Activated naive CD4-positive, alpha-beta T cell treated with anti-CD3 and anti-CD28 coated beads, Interleukin-2, amount 10 ng/mL, durations not matched to agents 7 days and 5 days (primary cell): Measurements from ENCODE around the gene SLC16A12.
"Not testable (repeated sequence)": the region's sequence is repeated elsewhere in the genome, so short reads cannot be mapped to it uniquely, and the experiment has no call there.

Source experiments
- CTCF ChIA-PET: fragments of 350-600 bp; sonication (Branson Sonifier 250); formaldehyde crosslinking; loops from one replicate; lab custom pipeline; 2021; ENCODE audit warnings: antibody characterized with exemption; lab: Charles Lee
- DNase-seq: peaks from one replicate; pipeline ENCODE4 v3.0.0-alpha.2; 2020
- H3K27ac Mint-ChIP-seq: one replicate; pipeline ENCODE4 v1.8.0; 2021; ENCODE audit warnings: mild to moderate bottlenecking, moderate library complexity, mixed read lengths
- H3K27me3 Mint-ChIP-seq: one replicate; pipeline ENCODE4 v1.8.0; 2021; ENCODE audit warnings: mild to moderate bottlenecking, mixed read lengths
- H3K36me3 Mint-ChIP-seq: one replicate; pipeline ENCODE4 v1.8.0; 2021; ENCODE audit warnings: mixed read lengths
- H3K4me1 Mint-ChIP-seq: one replicate; pipeline ENCODE4 v1.8.0; 2021; ENCODE audit warnings: mixed read lengths
- H3K4me3 Mint-ChIP-seq: one replicate; pipeline ENCODE4 v1.8.0; 2021; ENCODE audit warnings: mild to moderate bottlenecking, moderate library complexity, mixed read lengths
- H3K9me3 Mint-ChIP-seq: one replicate; pipeline ENCODE4 v1.8.0; 2021; ENCODE audit warnings: mixed read lengths

SLC16A12 gene

GRCh38 chr10:89534826-89535166, 598 bp downstream of the SLC16A12 start:
- peaks cover 14% of the 10 kb centered on the region for H3K4me1 Mint-ChIP-seq
- H3K4me3 Mint-ChIP-seq: no peak overlapping the region
- peaks cover 66% of the 10 kb centered on the region for H3K27me3 Mint-ChIP-seq
- no peaks in the 10 kb centered on the region for H3K36me3 Mint-ChIP-seq
- no peaks in the 10 kb centered on the region for H3K9me3 Mint-ChIP-seq
- DNase-seq: no peak
- CTCF ChIA-PET: no interaction called here
- H3K27ac Mint-ChIP-seq: no peak overlapping the region

DNA sequence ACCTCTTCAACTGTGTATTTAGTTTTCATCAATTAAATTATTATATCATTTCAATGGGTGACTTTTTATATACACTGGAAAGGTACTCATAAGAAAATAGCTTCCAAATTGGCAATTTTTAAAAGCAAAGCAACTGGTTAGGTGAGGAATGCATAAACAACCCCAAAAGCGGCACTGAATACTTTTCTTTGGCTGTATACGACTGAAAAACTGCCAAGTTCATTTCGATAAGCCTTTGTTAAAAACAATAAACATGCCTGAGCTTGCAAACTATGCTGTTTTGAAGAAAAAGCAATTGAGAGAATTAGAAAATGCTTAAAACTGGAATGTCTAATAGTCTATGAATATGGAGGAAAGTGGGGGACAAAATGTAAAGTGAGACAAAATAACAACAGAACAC, 2.9 kb downstream of the SLC16A12 start:
- no peaks in the 10 kb centered on the region for H3K9me3 Mint-ChIP-seq
- no peaks in the 10 kb centered on the region for H3K36me3 Mint-ChIP-seq
- peaks cover 14% of the 10 kb centered on the region for H3K4me1 Mint-ChIP-seq
- H3K27me3 Mint-ChIP-seq: peaks cover 65% of the 10 kb centered on the region
- H3K4me3 Mint-ChIP-seq: no peak overlapping the region
- H3K27ac Mint-ChIP-seq: no peak overlapping the region
- DNase-seq: no peak
- CTCF ChIA-PET: interaction anchor here (0.6 kb wide), 1 partner anchor 910 kb away, joined by 5 read pairs; no protein-coding TSS in a partner anchor

GRCh38 chr10:89531359-89531758, 4.0 kb downstream of the SLC16A12 start:
- Mint-ChIP-seq H3K27me3 (peaks cover 55% of the 10 kb centered on the region), H3K4me3 (no peak overlapping the region), H3K4me1 (peaks cover 13% of the 10 kb centered on the region), H3K9me3 (no peaks in the 10 kb centered on the region), H3K36me3 (no peaks in the 10 kb centered on the region), H3K27ac (no peak overlapping the region)
- no peak for DNase-seq
- CTCF ChIA-PET: no interaction called here

DNA sequence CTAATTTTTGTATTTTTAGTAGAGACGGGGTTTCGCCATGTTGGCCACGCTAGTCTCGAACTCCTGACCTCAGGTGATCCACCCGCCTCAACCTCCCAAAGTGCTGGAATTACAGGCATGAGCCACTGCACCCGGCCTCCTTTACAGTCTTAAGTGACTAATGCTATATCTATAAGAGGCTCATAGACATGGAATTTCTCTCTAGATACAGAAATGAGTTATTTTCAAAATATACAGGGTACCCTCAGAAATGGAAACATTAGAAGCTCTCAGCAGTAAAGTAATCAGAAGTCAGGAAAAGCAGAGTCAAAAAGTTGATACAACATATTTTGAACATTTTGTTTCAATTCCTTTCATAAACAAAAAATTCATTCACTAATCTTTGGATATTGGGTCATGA, 5.7 kb downstream of the SLC16A12 start:
- H3K27me3 Mint-ChIP-seq: peaks cover 38% of the 10 kb centered on the region
- CTCF ChIA-PET, H3K27ac Mint-ChIP-seq, H3K4me3 Mint-ChIP-seq, H3K9me3 Mint-ChIP-seq, H3K36me3 Mint-ChIP-seq, DNase-seq, H3K4me1 Mint-ChIP-seq: not testable (repeated sequence)

GRCh38 chr10:89526358-89526757, 9.0 kb downstream of the SLC16A12 start:
- Mint-ChIP-seq H3K4me3 (no peak overlapping the region), H3K9me3 (no peaks in the 10 kb centered on the region), H3K36me3 (no peaks in the 10 kb centered on the region), H3K4me1 (no peaks in the 10 kb centered on the region), H3K27ac (no peak overlapping the region), H3K27me3 (peaks cover 11% of the 10 kb centered on the region)
- DNase-seq: no peak
- CTCF ChIA-PET: interaction anchor here (0.7 kb wide), 1 partner anchor 35 kb away, joined by 3 read pairs; no protein-coding TSS in a partner anchor

DNA sequence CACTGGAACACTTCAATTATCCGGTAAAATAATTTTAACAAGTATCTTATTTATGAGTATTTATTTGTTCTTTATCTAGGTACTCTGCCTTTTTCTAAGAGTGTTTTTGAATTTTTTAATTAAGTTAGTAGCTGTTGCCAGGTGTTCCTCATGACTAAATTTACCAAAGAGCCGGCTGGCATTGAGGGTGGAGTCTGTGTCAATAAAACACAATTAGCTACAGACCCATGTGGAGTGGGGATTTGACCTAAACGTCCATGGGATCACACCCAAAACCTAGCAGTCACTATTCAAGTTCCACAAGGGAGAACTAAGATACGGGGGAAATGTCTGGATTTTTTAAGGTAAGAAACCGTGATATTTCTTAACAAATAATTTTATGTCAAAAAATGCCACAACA, 9.8 kb downstream of the SLC16A12 start:
- H3K4me3 Mint-ChIP-seq: no peak overlapping the region
- no peak for DNase-seq
- H3K27ac Mint-ChIP-seq: no peak overlapping the region
- H3K4me1 Mint-ChIP-seq: no peaks in the 10 kb centered on the region
- H3K9me3 Mint-ChIP-seq: no peaks in the 10 kb centered on the region
- H3K36me3 Mint-ChIP-seq: no peaks in the 10 kb centered on the region
- CTCF ChIA-PET: interaction anchor here (0.7 kb wide), 1 partner anchor 36 kb away, joined by 3 read pairs; no protein-coding TSS in a partner anchor
- peaks cover 11% of the 10 kb centered on the region for H3K27me3 Mint-ChIP-seq

DNA sequence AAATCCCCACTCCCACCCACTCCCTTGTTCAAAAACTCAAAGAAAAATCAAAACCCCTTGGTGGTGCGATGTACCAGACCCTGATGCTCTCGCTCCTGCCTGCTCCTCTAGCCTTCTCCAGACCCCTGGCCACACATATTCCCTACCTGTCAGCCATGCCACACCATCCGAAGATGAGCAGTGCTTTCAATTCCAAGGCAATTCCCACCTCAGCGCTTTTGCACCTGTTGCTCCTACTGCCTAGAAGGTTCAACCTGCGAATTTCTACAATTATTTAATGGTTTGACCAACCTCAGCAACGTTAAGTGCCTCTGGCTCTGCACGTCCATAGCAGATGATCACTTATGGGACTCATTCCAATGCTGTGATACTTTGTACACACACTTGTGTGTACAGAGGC, 11.1 kb downstream of the SLC16A12 start:
- Mint-ChIP-seq H3K27me3 (peaks cover 11% of the 10 kb centered on the region), H3K9me3 (no peaks in the 10 kb centered on the region), H3K27ac (no peak overlapping the region), H3K36me3 (no peaks in the 10 kb centered on the region), H3K4me3 (no peak overlapping the region), H3K4me1 (no peaks in the 10 kb centered on the region)
- CTCF ChIA-PET: no interaction called here
- DNase-seq: no peak

DNA sequence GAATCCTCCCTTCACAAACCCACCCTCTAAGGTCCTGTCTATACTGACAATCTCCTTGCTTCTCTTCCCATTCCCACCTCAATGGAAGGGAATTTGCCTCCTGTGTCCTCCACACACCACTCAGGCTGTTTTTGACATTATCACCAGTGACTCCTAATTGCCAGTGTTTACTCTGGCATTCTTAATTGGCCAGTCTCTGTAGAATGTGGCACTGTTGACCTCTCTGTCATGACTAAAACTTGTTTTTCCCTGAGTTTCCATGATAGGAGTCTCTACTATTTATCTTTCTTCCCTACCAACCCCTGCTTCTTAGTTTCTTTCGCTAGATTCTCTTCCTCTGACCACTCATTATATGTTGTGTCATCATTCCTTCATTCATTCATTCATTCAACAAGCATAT, 12.1 kb downstream of the SLC16A12 start:
- H3K9me3 Mint-ChIP-seq: no peaks in the 10 kb centered on the region

DNA sequence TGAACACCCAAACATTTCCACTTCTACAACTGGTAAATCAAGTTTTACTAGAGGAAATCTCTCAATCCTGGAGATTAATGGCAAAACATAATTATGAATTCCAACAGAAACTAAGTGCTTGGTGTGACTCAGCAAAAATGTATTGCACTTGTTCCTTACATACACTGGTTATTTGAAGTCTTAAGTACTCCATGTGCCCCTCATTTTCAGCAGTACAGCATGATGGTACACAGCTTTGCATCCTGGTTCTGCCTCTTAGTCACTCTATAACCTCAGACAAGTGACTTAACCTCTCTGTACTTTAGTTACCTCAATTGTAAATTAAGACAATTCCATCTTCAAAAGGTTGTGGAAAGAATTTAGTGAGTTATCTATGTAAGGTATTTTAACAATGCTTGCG, 12.9 kb downstream of the SLC16A12 start:
- H3K27ac Mint-ChIP-seq: no peak overlapping the region
- DNase-seq: no peak
- CTCF ChIA-PET: no interaction called here
- no peaks in the 10 kb centered on the region for H3K9me3 Mint-ChIP-seq
- H3K4me3 Mint-ChIP-seq: no peak overlapping the region
- H3K36me3 Mint-ChIP-seq: no peaks in the 10 kb centered on the region
- no peaks in the 10 kb centered on the region for H3K4me1 Mint-ChIP-seq
- H3K27me3 Mint-ChIP-seq: peaks cover 8% of the 10 kb centered on the region

More for the DNA sequence above, 12.1 kb downstream of the SLC16A12 start:
- no peaks in the 10 kb centered on the region for H3K4me1 Mint-ChIP-seq
- CTCF ChIA-PET: no interaction called here
- no peak overlapping the region for H3K27ac Mint-ChIP-seq
- H3K27me3 Mint-ChIP-seq: peaks cover 9% of the 10 kb centered on the region
- DNase-seq: no peak
- no peaks in the 10 kb centered on the region for H3K36me3 Mint-ChIP-seq
- H3K4me3 Mint-ChIP-seq: no peak overlapping the region

DNA sequence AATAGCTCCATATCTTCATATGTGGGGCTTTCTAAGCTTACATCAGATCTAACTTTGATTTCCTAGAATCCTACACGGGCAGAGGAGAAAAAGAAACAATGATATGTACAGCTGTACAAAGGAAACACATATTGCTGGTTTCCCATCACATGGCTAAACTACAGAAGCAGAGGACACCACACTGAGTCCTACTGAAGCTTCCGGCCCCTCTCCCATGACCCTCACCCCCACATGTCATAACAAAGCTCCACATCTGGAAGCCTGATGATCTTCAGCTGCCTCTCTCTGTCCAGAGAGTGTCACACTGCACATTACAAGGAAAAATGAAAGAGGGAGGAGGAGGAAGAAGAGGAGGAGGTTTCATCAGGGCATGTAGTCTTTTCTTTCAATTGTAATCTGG, 14.0 kb downstream of the SLC16A12 start:
- Mint-ChIP-seq H3K27ac (no peak overlapping the region), H3K4me1 (no peaks in the 10 kb centered on the region), H3K36me3 (no peaks in the 10 kb centered on the region), H3K9me3 (no peaks in the 10 kb centered on the region), H3K4me3 (no peak overlapping the region), H3K27me3 (peaks cover 7% of the 10 kb centered on the region)
- CTCF ChIA-PET: no interaction called here
- DNase-seq: no peak

DNA sequence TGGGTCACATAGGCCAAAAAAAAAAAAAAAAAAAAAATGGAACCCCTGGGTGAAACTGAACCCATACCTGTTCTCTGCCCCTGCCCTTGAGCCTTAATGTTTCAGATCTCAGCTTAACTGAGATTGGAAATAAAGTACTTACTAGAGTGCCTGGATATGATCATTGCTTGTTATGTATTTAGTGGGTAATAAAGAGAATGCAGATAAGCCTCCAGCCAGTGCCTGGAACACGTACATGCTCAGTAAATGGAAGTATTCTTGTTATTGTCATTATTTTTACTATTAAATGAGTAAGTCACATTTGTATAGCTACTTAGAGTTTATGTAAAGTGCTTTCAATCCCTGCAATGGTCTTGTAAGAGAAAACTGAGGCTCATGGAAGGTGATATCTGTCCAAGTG, 14.7 kb downstream of the SLC16A12 start:
- no peaks in the 10 kb centered on the region for H3K9me3 Mint-ChIP-seq
- H3K27ac Mint-ChIP-seq: no peak overlapping the region
- no peak overlapping the region for H3K4me3 Mint-ChIP-seq
- CTCF ChIA-PET: no interaction called here
- no peak for DNase-seq
- H3K27me3 Mint-ChIP-seq: peaks cover 7% of the 10 kb centered on the region
- no peaks in the 10 kb centered on the region for H3K36me3 Mint-ChIP-seq
- no peaks in the 10 kb centered on the region for H3K4me1 Mint-ChIP-seq

- Mint-ChIP-seq H3K4me3 (no peak overlapping the region), H3K4me1 (no peaks in the 10 kb centered on the region), H3K36me3 (no peaks in the 10 kb centered on the region), H3K9me3 (no peaks in the 10 kb centered on the region), H3K27me3 (peaks cover 4% of the 10 kb centered on the region), H3K27ac (no peak overlapping the region)
- DNase-seq: no peak
- CTCF ChIA-PET: no interaction called here
Measured at GRCh38 chr10:89518876-89519842, 16.2 kb downstream of the SLC16A12 start.

- CTCF ChIA-PET: no interaction called here
- H3K4me3 Mint-ChIP-seq: no peak overlapping the region
Measured at GRCh38 chr10:89518108-89518507, 17.3 kb downstream of the SLC16A12 start.

DNA sequence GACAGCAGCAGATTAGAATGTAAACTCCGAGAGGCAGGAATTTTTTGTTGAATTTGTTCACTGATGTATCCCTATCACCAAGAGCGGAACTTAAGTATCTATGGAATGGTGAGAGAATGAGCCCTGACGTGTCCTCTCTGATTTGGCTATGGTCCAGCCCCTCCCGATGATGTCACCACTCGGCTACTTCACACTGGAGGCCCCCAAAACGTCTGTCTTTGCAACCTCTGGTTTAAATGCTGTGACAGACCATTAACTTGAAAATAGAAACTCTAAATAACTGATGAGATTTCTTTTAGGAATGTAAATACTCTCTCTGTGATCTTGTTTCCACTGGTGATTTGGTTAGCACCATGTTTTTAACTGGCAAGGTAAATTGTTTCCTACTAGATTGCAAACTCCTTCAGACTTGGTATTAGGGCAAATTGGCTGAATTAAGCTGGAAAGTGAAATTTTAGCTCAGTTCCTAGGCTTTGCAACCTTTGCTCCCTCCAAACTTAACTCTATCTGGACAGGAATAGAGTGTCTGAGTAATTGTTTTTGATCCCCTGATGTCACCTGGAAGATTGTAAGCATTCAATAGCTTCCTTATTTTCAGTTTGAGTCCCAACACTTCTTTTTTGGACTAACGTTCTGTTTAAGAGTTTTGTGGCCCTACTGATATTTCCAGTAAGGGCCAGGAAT, 19.1 kb downstream of the SLC16A12 start:
- DNase-seq: no peak
- Mint-ChIP-seq H3K4me1 (no peaks in the 10 kb centered on the region), H3K9me3 (no peaks in the 10 kb centered on the region), H3K27me3 (peaks cover 4% of the 10 kb centered on the region), H3K36me3 (no peaks in the 10 kb centered on the region), H3K4me3 (no peak overlapping the region), H3K27ac (no peak overlapping the region)
- CTCF ChIA-PET: no interaction called here

More at GRCh38 chr10:89518108-89518507, 17.3 kb downstream of the SLC16A12 start:
- no peaks in the 10 kb centered on the region for H3K4me1 Mint-ChIP-seq
- H3K27ac Mint-ChIP-seq: no peak overlapping the region
- no peaks in the 10 kb centered on the region for H3K36me3 Mint-ChIP-seq
- no peak for DNase-seq
- no peaks in the 10 kb centered on the region for H3K9me3 Mint-ChIP-seq
- H3K27me3 Mint-ChIP-seq: peaks cover 4% of the 10 kb centered on the region
